ENCODE results near the gene ARFRP1. TPM values are rescaled to one million over a fixed set of nuclear protein-coding genes. Genes with fewer than 3 reads are reported as not detected.

The ARFRP1 gene
- total RNA-seq, 4 donors from 2014 or later = 46.2 to 75.4 (median 56.2) TPM

- TF ChIP-seq EP300 (IDR thresholded peaks at IDR 0.05; ENCODE audit: low read depth) = no peak
- TF ChIP-seq POLR2A (IDR thresholded peaks at IDR 0.05) = no peak
- no peak for TF ChIP-seq CTCF (IDR thresholded peaks at IDR 0.05)
- no peak for TF ChIP-seq POLR2AphosphoS5 (IDR thresholded peaks at IDR 0.05)
- intact Hi-C loops (cut with DNase I; ENCODE audit: low total_unique reads) (no loop called here), in situ Hi-C loops (cut with MboI; ENCODE audit: low pct_ligation_motif_present in 1 of 4, low pct_unique_long_range_greater_than_20kb in 1 of 4, low sequenced_read_pairs in 3 of 4) (no loop called here)
- no peak overlapping the region for H3K27ac ChIP-seq
- WGBS, 2 donors (ENCODE audit: low coverage in 1 of 2) = 74% methylated on average over 20 of the region's 26 CpGs; no CpG with 5 or more reads in 1 of the 2 donors
- H3K36me3 ChIP-seq = no peaks in the 10 kb centered on the region
- no peaks in the 10 kb centered on the region for H3K27me3 ChIP-seq
- DNase-seq = no peak
- no peak overlapping the region for H3K4me3 ChIP-seq
- peaks cover 5 to 8% (median 7%) of the 10 kb centered on the region in 4 donors for H3K4me1 ChIP-seq
- H3K9me3 ChIP-seq = no peaks in the 10 kb centered on the region
Observed at GRCh38 chr20:63745961-63746731, 38.4 kb upstream of the ARFRP1 start.

- Histone ChIP-seq H3K4me3 (no peak overlapping the region), H3K9me3 (no peaks in the 10 kb centered on the region), H3K36me3 (no peaks in the 10 kb centered on the region), H3K4me1 (peaks cover 10 to 16% (median 13%) of the 10 kb centered on the region in 4 donors), H3K27ac (no peak overlapping the region), H3K27me3 (no peaks in the 10 kb centered on the region)
- TF ChIP-seq POLR2AphosphoS5 (IDR thresholded peaks at IDR 0.05) = no peak
- TF ChIP-seq CTCF (IDR thresholded peaks at IDR 0.05) = no peak
- no peak for TF ChIP-seq POLR2A (IDR thresholded peaks at IDR 0.05)
- TF ChIP-seq EP300 (IDR thresholded peaks at IDR 0.05; ENCODE audit: low read depth) = no peak
- intact Hi-C loops (cut with DNase I; ENCODE audit: low total_unique reads) (no loop called here), in situ Hi-C loops (cut with MboI; ENCODE audit: low pct_ligation_motif_present in 1 of 4, low pct_unique_long_range_greater_than_20kb in 1 of 4, low sequenced_read_pairs in 3 of 4) (no loop called here)
- 83% methylated on average over 15 of the region's 15 CpGs; no CpG with 5 or more reads in 1 of the 2 donors for WGBS, 2 donors (ENCODE audit: low coverage in 1 of 2)
- no peak for DNase-seq
Observed at GRCh38 chr20:63745424-63745805, 37.6 kb upstream of the ARFRP1 start.

- Histone ChIP-seq H3K27ac (no peak overlapping the region), H3K4me3 (no peak overlapping the region), H3K27me3 (no peaks in the 10 kb centered on the region), H3K36me3 (no peaks in the 10 kb centered on the region), H3K4me1 (peaks cover 10 to 17% (median 14%) of the 10 kb centered on the region in 4 donors), H3K9me3 (no peaks in the 10 kb centered on the region)
- TF ChIP-seq EP300 (IDR thresholded peaks at IDR 0.05; ENCODE audit: low read depth) = no peak
- TF ChIP-seq POLR2AphosphoS5 (IDR thresholded peaks at IDR 0.05) = no peak
- TF ChIP-seq POLR2A (IDR thresholded peaks at IDR 0.05) = no peak
- no peak for TF ChIP-seq CTCF (IDR thresholded peaks at IDR 0.05)
- 71 to 74% methylated on average over 8 to 25 of the region's 25 CpGs for WGBS, 2 donors (ENCODE audit: low coverage in 1 of 2)
- intact Hi-C loops (cut with DNase I; ENCODE audit: low total_unique reads) (no loop called here), in situ Hi-C loops (cut with MboI; ENCODE audit: low pct_ligation_motif_present in 1 of 4, low pct_unique_long_range_greater_than_20kb in 1 of 4, low sequenced_read_pairs in 3 of 4) (no loop called here)
- DNase-seq = no peak
Observed at GRCh38 chr20:63744574-63745423, 37.0 kb upstream of the ARFRP1 start.

- TF ChIP-seq POLR2AphosphoS5 (IDR thresholded peaks at IDR 0.05) = no peak
- TF ChIP-seq CTCF (IDR thresholded peaks at IDR 0.05) = no peak
- no peak for TF ChIP-seq EP300 (IDR thresholded peaks at IDR 0.05; ENCODE audit: low read depth)
- TF ChIP-seq POLR2A (IDR thresholded peaks at IDR 0.05) = no peak
- Histone ChIP-seq H3K27ac (no peak overlapping the region), H3K4me1 (peaks cover 11 to 19% (median 15%) of the 10 kb centered on the region in 4 donors), H3K9me3 (no peaks in the 10 kb centered on the region), H3K36me3 (no peaks in the 10 kb centered on the region), H3K4me3 (no peak overlapping the region), H3K27me3 (no peaks in the 10 kb centered on the region)
- no peak for DNase-seq
- WGBS, 2 donors (ENCODE audit: low coverage in 1 of 2) = 64 to 68% methylated on average over 4 of the region's 4 CpGs
- in situ Hi-C loops (cut with MboI; ENCODE audit: low pct_ligation_motif_present in 1 of 4, low pct_unique_long_range_greater_than_20kb in 1 of 4, low sequenced_read_pairs in 3 of 4) (no loop called here), intact Hi-C loops (cut with DNase I; ENCODE audit: low total_unique reads) (no loop called here)
Observed at GRCh38 chr20:63744158-63744557, 36.4 kb upstream of the ARFRP1 start.

All from transverse colon (tissue), 4 donors.